ENCODE data around the gene C19orf85.
"Not testable (repeated sequence)": the region's sequence is repeated elsewhere in the genome, so short reads cannot be mapped to it uniquely, and the experiment has no call there.

C19orf85 gene

GRCh38 chr19:55436847-55437246 is 27.7 kb downstream of the C19orf85 start:
- DNase-seq = no peak

GRCh38 chr19:55435020-55435419 is 29.5 kb downstream of the C19orf85 start:
- DNase-seq = no peak

GRCh38 chr19:55434356-55434919 is 30.1 kb downstream of the C19orf85 start:
- DNase-seq = no peak

- no peak for DNase-seq
These were observed 31.3 kb downstream of the C19orf85 start for GRCh38 chr19:55433292-55433691.

GRCh38 chr19:55432241-55432959 is 32.2 kb downstream of the C19orf85 start:
- no peak for DNase-seq

GRCh38 chr19:55431183-55431582 is 33.4 kb downstream of the C19orf85 start:
- DNase-seq = no peak

- DNase-seq = no peak
These were observed 38.5 kb downstream of the C19orf85 start for GRCh38 chr19:55426042-55426441.

GRCh38 chr19:55424518-55424917 is 40.0 kb downstream of the C19orf85 start:
- DNase-seq = no peak

- DNase-seq = no peak
These were observed 41.1 kb downstream of the C19orf85 start for GRCh38 chr19:55423225-55424005.

- not testable (repeated sequence) for DNase-seq
These were observed 43.3 kb downstream of the C19orf85 start for GRCh38 chr19:55421281-55421680.

GRCh38 chr19:55419624-55420236 is 44.8 kb downstream of the C19orf85 start:
- DNase-seq = no peak

- no peak for DNase-seq
These were observed 45.4 kb downstream of the C19orf85 start for GRCh38 chr19:55419103-55419502.

GRCh38 chr19:55418185-55418584 is 46.4 kb downstream of the C19orf85 start:
- DNase-seq = no peak
